ENCODE results near the gene NREP.

NREP gene

GRCh38 chr5:111695991-111696390, 61.0 kb downstream of the NREP start:
- no peak for DNase-seq (ENCODE audit: low read depth)

GRCh38 chr5:111694133-111694532, 62.9 kb downstream of the NREP start:
- DNase-seq (ENCODE audit: low read depth), result no peak

- no peak for DNase-seq (ENCODE audit: low read depth)
These were observed 65.1 kb downstream of the NREP start for GRCh38 chr5:111691914-111692313.

- no peak for DNase-seq (ENCODE audit: low read depth)
These were observed 65.5 kb downstream of the NREP start for GRCh38 chr5:111691508-111691907.

- DNase-seq (ENCODE audit: low read depth), result no peak
These were observed 67.5 kb downstream of the NREP start for GRCh38 chr5:111689357-111689935.

- DNase-seq (ENCODE audit: low read depth), result no peak
These were observed 71.0 kb downstream of the NREP start for GRCh38 chr5:111685969-111686368.

GRCh38 chr5:111682641-111683040, 74.4 kb downstream of the NREP start:
- DNase-seq (ENCODE audit: low read depth), result no peak

GRCh38 chr5:111682121-111682520, 74.9 kb downstream of the NREP start:
- DNase-seq (ENCODE audit: low read depth), result no peak

- DNase-seq (ENCODE audit: low read depth), result no peak
These were observed 75.4 kb downstream of the NREP start for GRCh38 chr5:111681414-111682120.

- no peak for DNase-seq (ENCODE audit: low read depth)
These were observed 76.1 kb downstream of the NREP start for GRCh38 chr5:111680737-111681413.

- DNase-seq (ENCODE audit: low read depth), result no peak
These were observed 77.4 kb downstream of the NREP start for GRCh38 chr5:111679611-111680010.

All from stimulated activated CD8-positive, alpha-beta memory T cell treated with anti-CD3 and anti-CD28 coated beads, Interleukin-4, amount 100 ng/mL, for 24 hours (primary cell).